HEK293 (cell line): ENCODE results near the gene KCNG3.

Experiments
- HOXA7 ChIP-seq: sonication (generic); formaldehyde crosslinking; IDR thresholded peaks from 2 replicates; pipeline ENCODE4 v1.8.1; 2022; ENCODE audit warnings: missing genetic modification reagents, borderline replicate concordance
- HOXD13 ChIP-seq: sonication (generic); formaldehyde crosslinking; IDR thresholded peaks from 2 replicates; pipeline ENCODE4 v1.8.0; 2022; ENCODE audit warnings: missing genetic modification reagents, borderline replicate concordance
- KLF16 ChIP-seq: fragments of 450-650 bp; formaldehyde crosslinking; IDR thresholded peaks from 2 replicates; pipeline ENCODE4 v1.5.1; 2017; ENCODE audit warnings: missing biosample characterization, missing genetic modification characterization
- KLF7 ChIP-seq: fragments of 450-650 bp; formaldehyde crosslinking; IDR thresholded peaks from 2 replicates; pipeline ENCODE4 v1.5.1; 2016; ENCODE audit warnings: missing biosample characterization, missing genetic modification characterization, borderline replicate concordance
- KLF8 ChIP-seq: fragments of 450-650 bp; formaldehyde crosslinking; IDR thresholded peaks from 2 replicates; pipeline ENCODE4 v1.5.1; 2016; ENCODE audit warnings: missing biosample characterization, missing genetic modification characterization
- SALL2 ChIP-seq: fragments of 450-650 bp; formaldehyde crosslinking; IDR thresholded peaks from 2 replicates; pipeline ENCODE4 v1.5.0; 2017; ENCODE audit warnings: missing biosample characterization, mild to moderate bottlenecking, missing genetic modification characterization, borderline replicate concordance
- ZBTB1 ChIP-seq: fragments of 450-650 bp; formaldehyde crosslinking; IDR thresholded peaks from 2 replicates; pipeline ENCODE4 v1.5.1; 2016; ENCODE audit warnings: missing biosample characterization, missing genetic modification characterization
- ZBTB21 ChIP-seq: fragments of 450-650 bp; formaldehyde crosslinking; IDR thresholded peaks from 2 replicates; pipeline ENCODE4 v1.5.1; 2017; ENCODE audit warnings: missing biosample characterization, missing genetic modification characterization
- ZBTB44 ChIP-seq: fragments of 450-650 bp; IDR thresholded peaks from 2 replicates; pipeline ENCODE4 v1.5.1; 2018; ENCODE audit warnings: missing biosample characterization, mild to moderate bottlenecking, missing genetic modification characterization
- ZBTB7A ChIP-seq: fragments of 450-650 bp; formaldehyde crosslinking; IDR thresholded peaks from 2 replicates; pipeline ENCODE4 v1.5.1; 2016; ENCODE audit warnings: low read depth, missing biosample characterization, missing genetic modification characterization
- ZBTB8A ChIP-seq: fragments of 450-650 bp; formaldehyde crosslinking; IDR thresholded peaks from 2 replicates; pipeline ENCODE4 v1.5.1; 2016; ENCODE audit warnings: missing biosample characterization, missing genetic modification characterization
- ZFHX2 ChIP-seq: fragments of 450-650 bp; formaldehyde crosslinking; conservative IDR thresholded peaks from 2 replicates; pipeline ENCODE4 v1.5.1; 2016; ENCODE audit warnings: missing biosample characterization, missing genetic modification characterization
- ZNF175 ChIP-seq: fragments of 450-650 bp; formaldehyde crosslinking; IDR thresholded peaks from 2 replicates; pipeline ENCODE4 v1.5.1; 2016; ENCODE audit warnings: missing biosample characterization, missing genetic modification characterization
- ZNF223 ChIP-seq: fragments of 450-650 bp; formaldehyde crosslinking; IDR thresholded peaks from 2 replicates; pipeline ENCODE4 v1.5.1; 2016; ENCODE audit warnings: missing biosample characterization, missing genetic modification characterization
- ZNF248 ChIP-seq: fragments of 450-650 bp; formaldehyde crosslinking; IDR thresholded peaks from 2 replicates; pipeline ENCODE4 v1.5.1; 2017; ENCODE audit warnings: missing biosample characterization, missing genetic modification characterization
- ZNF404 ChIP-seq: fragments of 450-650 bp; formaldehyde crosslinking; IDR thresholded peaks from 2 replicates; pipeline ENCODE4 v1.5.1; 2017; ENCODE audit warnings: missing biosample characterization, missing genetic modification characterization
- ZNF426 ChIP-seq: fragments of 450-650 bp; formaldehyde crosslinking; IDR thresholded peaks from 2 replicates; pipeline ENCODE4 v1.5.1; 2017; ENCODE audit warnings: missing biosample characterization, missing genetic modification characterization, mild to moderate bottlenecking, inconsistent platforms, moderate library complexity
- ZNF433 ChIP-seq: fragments of 450-650 bp; formaldehyde crosslinking; IDR thresholded peaks from 2 replicates; pipeline ENCODE4 v1.5.1; 2016; ENCODE audit warnings: missing biosample characterization, missing genetic modification characterization, low read depth
- ZNF513 ChIP-seq: fragments of 450-650 bp; IDR thresholded peaks from 2 replicates; pipeline ENCODE4 v1.5.1; 2018; ENCODE audit warnings: missing biosample characterization, missing genetic modification characterization
- ZNF548 ChIP-seq: fragments of 450-650 bp; formaldehyde crosslinking; IDR thresholded peaks from 2 replicates; pipeline ENCODE4 v1.5.1; 2016; ENCODE audit warnings: missing biosample characterization, missing genetic modification characterization
- ZNF555 ChIP-seq: fragments of 450-650 bp; formaldehyde crosslinking; conservative IDR thresholded peaks from 2 replicates; pipeline ENCODE4 v1.5.1; 2017; ENCODE audit warnings: missing biosample characterization, mild to moderate bottlenecking, missing genetic modification characterization, inconsistent platforms
- ZNF558 ChIP-seq: fragments of 450-650 bp; formaldehyde crosslinking; IDR thresholded peaks from 2 replicates; pipeline ENCODE4 v1.5.1; 2016; ENCODE audit warnings: missing biosample characterization, missing genetic modification characterization
- ZNF596 ChIP-seq: fragments of 450-650 bp; IDR thresholded peaks from 2 replicates; pipeline ENCODE4 v1.5.0; 2018; ENCODE audit warnings: missing biosample characterization, mild to moderate bottlenecking, missing genetic modification characterization, moderate library complexity
- ZNF621 ChIP-seq: fragments of 450-650 bp; formaldehyde crosslinking; IDR thresholded peaks from 2 replicates; pipeline ENCODE4 v1.5.1; 2017; ENCODE audit warnings: missing biosample characterization, missing genetic modification characterization
- ZNF629 ChIP-seq: fragments of 450-650 bp; formaldehyde crosslinking; IDR thresholded peaks from 2 replicates; pipeline ENCODE4 v1.5.1; 2017; ENCODE audit warnings: missing biosample characterization, missing genetic modification characterization
- ZNF830 ChIP-seq: fragments of 450-650 bp; IDR thresholded peaks from 2 replicates; pipeline ENCODE4 v1.5.0; 2018; ENCODE audit warnings: missing biosample characterization, missing genetic modification characterization, low read depth, mild to moderate bottlenecking, moderate library complexity
- ZSCAN23 ChIP-seq: fragments of 450-650 bp; formaldehyde crosslinking; IDR thresholded peaks from 2 replicates; pipeline ENCODE4 v1.5.1; 2016; ENCODE audit warnings: missing biosample characterization, missing genetic modification characterization
- ZSCAN4 ChIP-seq: fragments of 450-650 bp; formaldehyde crosslinking; IDR thresholded peaks from 2 replicates; pipeline ENCODE4 v1.5.1; 2017; ENCODE audit warnings: missing biosample characterization, missing genetic modification characterization
- TF ChIP-seq, protein P1 (sequence below): fragments of 450-650 bp; formaldehyde crosslinking; conservative IDR thresholded peaks from 2 replicates; pipeline ENCODE4 v1.5.1; 2016; ENCODE audit warnings: low read depth, missing biosample characterization, missing genetic modification characterization
- TF ChIP-seq, protein P2 (sequence below): fragments of 450-650 bp; formaldehyde crosslinking; IDR thresholded peaks from 2 replicates; pipeline ENCODE4 v1.5.1; 2016; ENCODE audit warnings: missing biosample characterization, missing genetic modification characterization, low read depth

The KCNG3 gene

GRCh38 chr2:42430188-42430587, 63.6 kb downstream of the KCNG3 start (continued):
- TF ChIP-seq ZBTB44 (tag by site-specific recombination) = no peak
- no peak for TF ChIP-seq ZNF548 (tag by site-specific recombination)
- TF ChIP-seq ZNF248 (tag by site-specific recombination) = no peak
- no peak for TF ChIP-seq KLF7 (tag by site-specific recombination)
- TF ChIP-seq ZNF830 (tag by site-specific recombination) = no peak
- TF ChIP-seq ZNF175 = no peak
- TF ChIP-seq ZNF596 = no peak
- TF ChIP-seq SALL2 (tag by site-specific recombination) = no peak
- TF ChIP-seq ZBTB1 (tag by site-specific recombination) = no peak
- no peak for TF ChIP-seq ZBTB7A (tag by site-specific recombination)
- TF ChIP-seq KLF16 (tag by site-specific recombination) = no peak
- TF ChIP-seq ZNF426 (tag by site-specific recombination) = peak; percentile 90
- TF ChIP-seq, protein P1, sequence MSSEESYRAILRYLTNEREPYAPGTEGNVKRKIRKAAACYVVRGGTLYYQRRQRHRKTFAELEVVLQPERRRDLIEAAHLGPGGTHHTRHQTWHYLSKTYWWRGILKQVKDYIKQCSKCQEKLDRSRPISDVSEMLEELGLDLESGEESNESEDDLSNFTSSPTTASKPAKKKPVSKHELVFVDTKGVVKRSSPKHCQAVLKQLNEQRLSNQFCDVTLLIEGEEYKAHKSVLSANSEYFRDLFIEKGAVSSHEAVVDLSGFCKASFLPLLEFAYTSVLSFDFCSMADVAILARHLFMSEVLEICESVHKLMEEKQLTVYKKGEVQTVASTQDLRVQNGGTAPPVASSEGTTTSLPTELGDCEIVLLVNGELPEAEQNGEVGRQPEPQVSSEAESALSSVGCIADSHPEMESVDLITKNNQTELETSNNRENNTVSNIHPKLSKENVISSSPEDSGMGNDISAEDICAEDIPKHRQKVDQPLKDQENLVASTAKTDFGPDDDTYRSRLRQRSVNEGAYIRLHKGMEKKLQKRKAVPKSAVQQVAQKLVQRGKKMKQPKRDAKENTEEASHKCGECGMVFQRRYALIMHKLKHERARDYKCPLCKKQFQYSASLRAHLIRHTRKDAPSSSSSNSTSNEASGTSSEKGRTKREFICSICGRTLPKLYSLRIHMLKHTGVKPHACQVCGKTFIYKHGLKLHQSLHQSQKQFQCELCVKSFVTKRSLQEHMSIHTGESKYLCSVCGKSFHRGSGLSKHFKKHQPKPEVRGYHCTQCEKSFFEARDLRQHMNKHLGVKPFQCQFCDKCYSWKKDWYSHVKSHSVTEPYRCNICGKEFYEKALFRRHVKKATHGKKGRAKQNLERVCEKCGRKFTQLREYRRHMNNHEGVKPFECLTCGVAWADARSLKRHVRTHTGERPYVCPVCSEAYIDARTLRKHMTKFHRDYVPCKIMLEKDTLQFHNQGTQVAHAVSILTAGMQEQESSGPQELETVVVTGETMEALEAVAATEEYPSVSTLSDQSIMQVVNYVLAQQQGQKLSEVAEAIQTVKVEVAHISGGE = peak; percentile 75
- TF ChIP-seq ZNF555 (tag by site-specific recombination) = peak; percentile 82
- no peak for TF ChIP-seq HOXA7 (CRISPR knock-in tag)
- TF ChIP-seq ZNF513 (tag by site-specific recombination) = no peak
- TF ChIP-seq ZSCAN4 = no peak
- TF ChIP-seq ZSCAN23 (tag by site-specific recombination) = no peak
- no peak for TF ChIP-seq ZNF621 (tag by site-specific recombination)
- TF ChIP-seq, protein P2, sequence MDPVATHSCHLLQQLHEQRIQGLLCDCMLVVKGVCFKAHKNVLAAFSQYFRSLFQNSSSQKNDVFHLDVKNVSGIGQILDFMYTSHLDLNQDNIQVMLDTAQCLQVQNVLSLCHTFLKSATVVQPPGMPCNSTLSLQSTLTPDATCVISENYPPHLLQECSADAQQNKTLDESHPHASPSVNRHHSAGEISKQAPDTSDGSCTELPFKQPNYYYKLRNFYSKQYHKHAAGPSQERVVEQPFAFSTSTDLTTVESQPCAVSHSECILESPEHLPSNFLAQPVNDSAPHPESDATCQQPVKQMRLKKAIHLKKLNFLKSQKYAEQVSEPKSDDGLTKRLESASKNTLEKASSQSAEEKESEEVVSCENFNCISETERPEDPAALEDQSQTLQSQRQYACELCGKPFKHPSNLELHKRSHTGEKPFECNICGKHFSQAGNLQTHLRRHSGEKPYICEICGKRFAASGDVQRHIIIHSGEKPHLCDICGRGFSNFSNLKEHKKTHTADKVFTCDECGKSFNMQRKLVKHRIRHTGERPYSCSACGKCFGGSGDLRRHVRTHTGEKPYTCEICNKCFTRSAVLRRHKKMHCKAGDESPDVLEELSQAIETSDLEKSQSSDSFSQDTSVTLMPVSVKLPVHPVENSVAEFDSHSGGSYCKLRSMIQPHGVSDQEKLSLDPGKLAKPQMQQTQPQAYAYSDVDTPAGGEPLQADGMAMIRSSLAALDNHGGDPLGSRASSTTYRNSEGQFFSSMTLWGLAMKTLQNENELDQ = no peak
- peak; percentile 77 for TF ChIP-seq ZNF433 (tag by site-specific recombination)
- no peak for TF ChIP-seq ZFHX2 (tag by site-specific recombination)
- 0 out of 2 replicates have a peak, but pooled peaks have one; percentile 33 for TF ChIP-seq ZNF223 (tag by site-specific recombination)
- no peak for TF ChIP-seq KLF8
- TF ChIP-seq ZNF629 = peak; percentile 42; the same call in 1 of the 2 replicates
- TF ChIP-seq ZBTB21 (tag by site-specific recombination) = 0 out of 2 replicates have a peak, but pooled peaks have one; percentile 51
- TF ChIP-seq ZNF404 (tag by site-specific recombination) = no peak
- TF ChIP-seq ZBTB8A (tag by site-specific recombination) = peak; percentile 71; the same call in 1 of the 2 replicates
- peak; percentile 55; the same call in 1 of the 2 replicates for TF ChIP-seq ZNF558 (tag by site-specific recombination)
- no peak for TF ChIP-seq HOXD13 (CRISPR knock-in tag)
